Measurements from ENCODE around the gene GEMIN4.

- no peak for TF ChIP-seq EZH2phosphoT487 (IDR thresholded peaks at IDR 0.05)
- no peak for TF ChIP-seq CTCF (IDR thresholded peaks at IDR 0.05)
Measured at GRCh38 chr17:795276-795675, 43.2 kb upstream of the GEMIN4 start.

Data from neural progenitor cell (in vitro differentiated cells).